T follicular helper cell (primary cell): ENCODE data around the gene ABCB11.
"Not testable (repeated sequence)": the region's sequence is repeated elsewhere in the genome, so short reads cannot be mapped to it uniquely, and the experiment has no call there.

Experiments
- DNase-seq: peaks from one replicate; pipeline ENCODE4 v3.0.0-alpha.2; 2020; ENCODE audit warnings: low read depth

ABCB11 gene

GRCh38 chr2:168971261-168971660 lies 59.9 kb downstream of the ABCB11 start:
- DNase-seq, result no peak

- DNase-seq, result no peak
These were observed 60.4 kb downstream of the ABCB11 start for GRCh38 chr2:168970711-168971233.

- no peak for DNase-seq
These were observed 61.3 kb downstream of the ABCB11 start for GRCh38 chr2:168969865-168970264.

- no peak for DNase-seq
These were observed 62.8 kb downstream of the ABCB11 start for GRCh38 chr2:168968342-168968741.

- no peak for DNase-seq
These were observed 66.8 kb downstream of the ABCB11 start for GRCh38 chr2:168964251-168964807.

- DNase-seq, result no peak
These were observed 68.5 kb downstream of the ABCB11 start for GRCh38 chr2:168962636-168963035.

GRCh38 chr2:168961450-168962229 lies 69.5 kb downstream of the ABCB11 start:
- peak; percentile 7 for DNase-seq

GRCh38 chr2:168956392-168956791 lies 74.7 kb downstream of the ABCB11 start:
- DNase-seq, result no peak

GRCh38 chr2:168955321-168955720 lies 75.8 kb downstream of the ABCB11 start:
- no peak for DNase-seq

GRCh38 chr2:168954256-168954655 lies 76.9 kb downstream of the ABCB11 start:
- no peak for DNase-seq

- no peak for DNase-seq
These were observed 78.7 kb downstream of the ABCB11 start for GRCh38 chr2:168952424-168952823.

GRCh38 chr2:168951871-168952270 lies 79.3 kb downstream of the ABCB11 start:
- DNase-seq, result no peak

GRCh38 chr2:168949324-168949723 lies 81.8 kb downstream of the ABCB11 start:
- no peak for DNase-seq

- no peak for DNase-seq
These were observed 82.4 kb downstream of the ABCB11 start for GRCh38 chr2:168948621-168949212.

GRCh38 chr2:168945508-168945907 lies 85.6 kb downstream of the ABCB11 start:
- no peak for DNase-seq

- no peak for DNase-seq
These were observed 87.1 kb downstream of the ABCB11 start for GRCh38 chr2:168944065-168944464.

- no peak for DNase-seq
These were observed 89.8 kb downstream of the ABCB11 start for GRCh38 chr2:168941297-168941696.

GRCh38 chr2:168939918-168940317 lies 91.2 kb downstream of the ABCB11 start:
- no peak for DNase-seq

GRCh38 chr2:168939061-168939460 lies 92.1 kb downstream of the ABCB11 start:
- no peak for DNase-seq

- no peak for DNase-seq
These were observed 95.1 kb downstream of the ABCB11 start for GRCh38 chr2:168935810-168936581.

GRCh38 chr2:168934826-168935225 lies 96.3 kb downstream of the ABCB11 start:
- DNase-seq, result no peak

GRCh38 chr2:168932174-168932573 lies 99.0 kb downstream of the ABCB11 start:
- not testable (repeated sequence) for DNase-seq
